ENCODE measurements around the gene S100A7A. TPM values are rescaled to one million over a fixed set of nuclear protein-coding genes. Genes with fewer than 3 reads are reported as not detected.

S100A7A gene
- total and polyA plus RNA-seq, 2 donors (not counting 3 experiments of a cell fraction or from before 2014, with no cell fraction given) = not detected

GRCh38 chr1:153444078-153444477 is 27.8 kb downstream of the S100A7A start:
- Histone ChIP-seq H3K79me2 (ENCODE audit: control insufficient read depth, insufficient read depth, low read length) (no peaks in the 10 kb centered on the region), H3K4me3 (replicated peaks in 1 of 3; ENCODE audit: insufficient read depth in 1 of 3, low read depth in 1 of 3, low read length in 3 of 3) (no peak overlapping the region), H3K4me1 (ENCODE audit: control insufficient read depth, extremely low read depth, insufficient read depth, low read length) (no peaks in the 10 kb centered on the region), H3K9me1 (replicated peaks; ENCODE audit: control insufficient read depth, extremely low read depth, insufficient read depth, low read length) (no peaks in the 10 kb centered on the region), H2AFZ (ENCODE audit: low read depth, low read length) (no peak overlapping the region), H3K27ac (ENCODE audit: insufficient read depth, low read depth, low read length) (no peak overlapping the region), H3K27me3 (ENCODE audit: control insufficient read depth in 2 of 2, insufficient read depth in 2 of 2, low read length in 2 of 2) (no peaks in the 10 kb centered on the region), H3K4me2 (ENCODE audit: insufficient read depth, low read length) (no peak overlapping the region), H4K20me1 (replicated peaks; ENCODE audit: control insufficient read depth, extremely low read depth, insufficient read depth, low read length) (no peaks in the 10 kb centered on the region), H3K9ac (replicated peaks; ENCODE audit: extremely low read depth, insufficient read depth, low read length) (no peak overlapping the region), H3K9me3 (replicated peaks; ENCODE audit: control insufficient read depth, insufficient read depth, low read length) (no peaks in the 10 kb centered on the region), H3K36me3 (ENCODE audit: control insufficient read depth in 2 of 2, extremely low read depth in 1 of 2, insufficient read depth in 2 of 2, low read length in 2 of 2) (no peaks in the 10 kb centered on the region)
- intact Hi-C loops (cut with micrococcal nuclease) = no loop called here
- BruUV-seq (replicated peaks) = no TSS peak
- CTCF ChIA-PET = interaction anchor here (1.3 kb wide), 1 partner anchor 22 kb away, joined by 3 read pairs; no protein-coding TSS in a partner anchor
- DNase-seq (ENCODE audit: low read depth, low spot score) (no peak), FAIRE-seq (no peak)
- POLR2A ChIA-PET = no interaction called here
- TF ChIP-seq POLR2A (IDR thresholded peaks at IDR 0.05; ENCODE audit: low read depth, low read length) (no peak), POLR2AphosphoS5 (IDR thresholded peaks at IDR 0.05; ENCODE audit: insufficient read depth, low read depth, low read length) (no peak), EZH2 (IDR thresholded peaks at IDR 0.05; ENCODE audit: borderline replicate concordance, low read depth, low read length, severe bottlenecking) (no peak), MYC (IDR thresholded peaks at IDR 0.05; ENCODE audit: low read depth, low read length) (no peak), CTCF (IDR thresholded peaks at IDR 0.05; ENCODE audit: extremely low read depth in 1 of 2, insufficient read depth in 1 of 2, low read depth in 1 of 2, low read length in 2 of 2) (no peak), GATA2 (IDR thresholded peaks at IDR 0.05; ENCODE audit: insufficient read depth, insufficient read length, low read depth, low read length) (no peak), FOS (IDR thresholded peaks at IDR 0.05; ENCODE audit: borderline replicate concordance, insufficient read depth, low read length) (no peak), JUN (IDR thresholded peaks at IDR 0.05; ENCODE audit: borderline replicate concordance, insufficient read depth, insufficient read length, low read depth) (no peak), MAX (IDR thresholded peaks at IDR 0.05; ENCODE audit: insufficient read depth, insufficient read length) (no peak)
- dilution Hi-C loops (cut with MboI; ENCODE audit: extremely low pct_ligation_motif_present, low sequenced_read_pairs) = no loop called here

All from endothelial cell of umbilical vein (primary cell).